IMR-90 (cell line): ENCODE data around the gene TIPARP. TPM values are rescaled to one million over a fixed set of nuclear protein-coding genes. Genes with fewer than 3 reads are reported as not detected.

ENCODE experiments used
- ATAC-seq: fragments of 200-7000 bp; cut with Tn5 transposase; 2 replicates; pipeline ENCODE4 v1.9.1; 2020; ENCODE audit warnings: low read depth, mild to moderate bottlenecking, moderate library complexity
- BruUV-seq: library from RNA; stranded (reverse); fragments of 400-500 nt; replicated peaks from 2 replicates; lab custom pipeline; 2021; lab: Mats Ljungman, UMichigan
- CTCF ChIA-PET: fragments of 300-600 bp; formaldehyde crosslinking; extraction: SDS; loops from one replicate; lab custom pipeline; 2021; ENCODE audit warnings: antibody characterized with exemption; lab: Yijun Ruan, JAX
- POLR2A ChIA-PET: fragments of 300-600 bp; sonication (Branson Sonifier 250); formaldehyde crosslinking; loops from one replicate; lab custom pipeline; 2022; ENCODE audit warnings: antibody characterized with exemption; ENCODE audit not compliant: unreplicated experiment; lab: Charles Lee
- DNase-seq: peaks from one replicate; pipeline ENCODE4 v3.0.0; 2013
- H2AFZ ChIP-seq: replicated peaks from 2 replicates; pipeline ENCODE3; 2013; ENCODE audit warnings: low read length, mild to moderate bottlenecking; ENCODE audit not compliant: poor library complexity
- H2AK5ac ChIP-seq: 2 replicates; pipeline ENCODE4 v1.6.1; 2013; ENCODE audit warnings: low read depth, low read length, inconsistent platforms
- H2AK9ac ChIP-seq: replicated peaks from 2 replicates; pipeline ENCODE3; 2013; ENCODE audit warnings: mild to moderate bottlenecking, low read depth, low read length, moderate library complexity; ENCODE audit not compliant: poor library complexity
- H2BK120ac ChIP-seq: 2 replicates; pipeline ENCODE4 v1.6.1; 2013; ENCODE audit warnings: low read depth, low read length, inconsistent platforms
- H2BK15ac ChIP-seq: 3 replicates; pipeline ENCODE4 v1.6.1; 2013; ENCODE audit warnings: low read depth, low read length, inconsistent platforms
- H2BK20ac ChIP-seq: 2 replicates; pipeline ENCODE4 v1.6.1; 2013; ENCODE audit warnings: low read depth, mild to moderate bottlenecking, inconsistent platforms, low read length, moderate library complexity
- H2BK5ac ChIP-seq: 2 replicates; pipeline ENCODE4 v1.6.1; 2013; ENCODE audit warnings: mild to moderate bottlenecking, low read depth, low read length, inconsistent platforms; ENCODE audit not compliant: poor library complexity, severe bottlenecking
- H3K14ac ChIP-seq: replicated peaks from 2 replicates; pipeline ENCODE4 v1.6.1; 2013; ENCODE audit warnings: low read depth, low read length, inconsistent platforms
- H3K18ac ChIP-seq: 2 replicates; pipeline ENCODE4 v1.6.1; 2013; ENCODE audit warnings: low read depth, low read length, control low read depth
- H3K23ac ChIP-seq: 2 replicates; pipeline ENCODE4 v1.6.1; 2013; ENCODE audit warnings: low read depth, low read length, inconsistent platforms
- H3K27ac ChIP-seq: 2 replicates; pipeline ENCODE4 v1.5.1; 2013; ENCODE audit warnings: mild to moderate bottlenecking, control low read depth, low read length; ENCODE audit not compliant: insufficient read depth
- H3K27me3 ChIP-seq: 2 replicates; pipeline ENCODE4 v1.6.1; 2013; ENCODE audit warnings: low read length; ENCODE audit not compliant: control insufficient read depth, insufficient read depth
- H3K36me3 ChIP-seq: 2 replicates; pipeline ENCODE4 v1.6.1; 2013; ENCODE audit warnings: low read length, mixed read lengths; ENCODE audit not compliant: control insufficient read depth, insufficient read depth
- H3K4ac ChIP-seq: 2 replicates; pipeline ENCODE4 v1.6.1; 2013; ENCODE audit warnings: low read depth, low read length, inconsistent platforms
- H3K4me1 ChIP-seq: 2 replicates; pipeline ENCODE4 v1.6.1; 2013; ENCODE audit warnings: low read length, mixed read lengths; ENCODE audit not compliant: control insufficient read depth, insufficient read depth
- H3K4me2 ChIP-seq: 2 replicates; pipeline ENCODE4 v1.6.1; 2013; ENCODE audit warnings: low read depth, mild to moderate bottlenecking, control low read depth, low read length, moderate library complexity
- H3K4me3 ChIP-seq: 2 replicates; pipeline ENCODE4 v1.5.1; 2013; ENCODE audit warnings: low read depth, mild to moderate bottlenecking, control low read depth, low read length, moderate library complexity; ENCODE audit not compliant: insufficient read depth
- H3K56ac ChIP-seq: 2 replicates; pipeline ENCODE4 v1.6.1; 2013; ENCODE audit warnings: low read length, inconsistent platforms; ENCODE audit not compliant: insufficient read depth; ENCODE audit errors: extremely low read depth
- H3K79me1 ChIP-seq, 2 experiments: 2 replicates each; pipeline ENCODE4 v1.6.1; 2013; ENCODE audit warnings: low read length in 2 of 2, inconsistent platforms in 1 of 2, low read depth in 1 of 2
- H3K9ac ChIP-seq: 2 replicates; pipeline ENCODE4 v1.6.1; 2013; ENCODE audit warnings: low read depth, low read length, control low read depth
- H3K9me1 ChIP-seq: 2 replicates; pipeline ENCODE4 v1.6.1; 2013; ENCODE audit warnings: low read length, inconsistent platforms; ENCODE audit not compliant: insufficient read depth
- H3K9me3 ChIP-seq: 2 replicates; pipeline ENCODE4 v1.6.1; 2013; ENCODE audit warnings: low read length; ENCODE audit not compliant: control insufficient read depth, insufficient read depth
- H4K20me1 ChIP-seq: 2 replicates; pipeline ENCODE4 v1.6.1; 2013; ENCODE audit warnings: low read length, inconsistent platforms; ENCODE audit not compliant: insufficient read depth
- H4K5ac ChIP-seq: 2 replicates; pipeline ENCODE4 v1.6.1; 2013; ENCODE audit warnings: mild to moderate bottlenecking, low read depth, low read length, control low read depth
- H4K8ac ChIP-seq, 2 experiments: 2 replicates each; pipeline ENCODE4 v1.6.1; 2013; ENCODE audit warnings: low read depth in 2 of 2, low read length in 2 of 2, control low read depth in 1 of 2, inconsistent platforms in 1 of 2
- H4K91ac ChIP-seq: 2 replicates; pipeline ENCODE4 v1.6.1; 2013; ENCODE audit warnings: low read depth, low read length, inconsistent platforms; ENCODE audit not compliant: insufficient read depth
- ELK1 ChIP-seq: fragments of 150-350 bp; IDR thresholded peaks from 2 replicates; pipeline ENCODE4 v1.6.1; 2016; ENCODE audit warnings: low read depth, mild to moderate bottlenecking, low read length, moderate library complexity, borderline replicate concordance
- RCOR1 ChIP-seq: IDR thresholded peaks from 2 replicates; pipeline ENCODE4 v1.6.1; 2012; ENCODE audit warnings: mild to moderate bottlenecking, low read length, improper control_type of control experiment; ENCODE audit not compliant: insufficient replicate concordance
- SMC3 ChIP-seq: fragments of 150-350 bp; IDR thresholded peaks from 2 replicates; pipeline ENCODE4 v1.6.1; 2016; ENCODE audit warnings: low read depth, mild to moderate bottlenecking, antibody characterized with exemption, low read length, moderate library complexity
- WGBS, 2 experiments: methylation state at CpG; one replicate each; pipeline versions ENCODE4 v1.1.5 to v1.1.7; 2013; ENCODE audit warnings: missing lambda C conversion rate in 2 of 2; ENCODE audit not compliant: insufficient read length in 1 of 2; ENCODE audit errors: extremely low coverage in 2 of 2; 5-methylcytosine and 5-hydroxymethylcytosine counted together
- dilution Hi-C: fragments of 300-500 bp; cut with HindIII; formaldehyde crosslinking; loops from one replicate; pipeline ENCODE4 v1.14.3; 2018; ENCODE audit warnings: low sequenced_read_pairs; ENCODE audit not compliant: unreplicated experiment
- in situ Hi-C: fragments of 300-500 bp; cut with MboI; formaldehyde crosslinking; loops from 3 replicates; pipeline ENCODE4 v1.14.3; 2019; ENCODE audit warnings: low sequenced_read_pairs, inconsistent platforms, mixed read lengths
- intact Hi-C: fragments of 100-400 bp; cut with micrococcal nuclease; formaldehyde crosslinking; loops from 2 replicates; pipeline ENCODE4 v1.10.0; 2022
- polyA plus RNA-seq, 3 experiments: library from polyadenylated mRNA; depleted of rRNA; stranded (reverse); fragments of >200 nt; gene quantifications; 2 replicates each; pipeline ENCODE4 v1.2.3, GENCODE V29; 2012; ENCODE audit warnings: low replicate concordance in 1 of 3
- total RNA-seq: library from RNA; depleted of rRNA; stranded (reverse); fragments of >200 nt; gene quantifications from 2 replicates; pipeline ENCODE4 v1.2.3, GENCODE V29; 2012

Gene TIPARP
- total and polyA plus RNA-seq, 2 of the 4 experiments (the other 2 are of a cell fraction), result 12.6 to 70.8 TPM

DNA sequence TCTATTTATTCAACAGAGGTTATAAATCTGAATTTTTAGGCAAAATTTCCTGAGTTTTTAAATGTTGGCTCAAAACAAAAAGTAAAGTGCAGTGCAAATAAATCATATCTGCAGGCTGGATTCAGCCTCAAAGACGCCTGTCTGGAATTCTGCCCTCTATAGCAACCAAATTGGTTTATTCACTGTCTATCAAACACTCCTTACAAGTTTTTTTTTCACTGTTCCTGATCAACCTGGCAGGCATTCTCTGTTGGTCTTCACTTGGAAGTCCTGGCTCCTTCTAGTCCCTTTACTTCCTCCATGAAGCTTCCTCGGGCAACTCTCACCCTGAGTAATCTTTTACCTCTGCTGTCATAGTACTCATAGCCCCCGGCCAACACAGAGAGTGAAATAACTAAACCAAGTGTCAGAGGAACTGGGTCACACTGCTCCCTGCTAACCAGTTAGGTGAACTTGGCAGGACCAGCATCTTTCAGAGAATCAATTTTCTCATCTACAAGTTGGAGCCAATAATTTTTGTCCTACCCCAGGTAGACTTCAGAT is 36.8 kb upstream of the TIPARP start:
- H3K4me2 ChIP-seq, result no peak overlapping the region
- H3K23ac ChIP-seq, result no peak overlapping the region
- no peak overlapping the region for H2AK5ac ChIP-seq
- no peak overlapping the region for H3K4me3 ChIP-seq
- no peak overlapping the region for H4K5ac ChIP-seq
- WGBS, 2 experiments, result 40% methylated on average over 2 of the region's 3 CpGs; no CpG with 5 or more reads in 1 of the 2 experiments
- DNase-seq, result no peak
- no peak overlapping the region for H3K14ac ChIP-seq
- no peak overlapping the region for H3K4ac ChIP-seq
- H3K27me3 ChIP-seq, result peaks cover 2% of the 10 kb centered on the region; the same call in 1 of the 2 replicates
- no peak overlapping the region for H3K18ac ChIP-seq
- H2AK9ac ChIP-seq, result no peak overlapping the region
- intact Hi-C loops, result no loop called here
- ATAC-seq, result no peak
- H3K9me1 ChIP-seq, result no peaks in the 10 kb centered on the region
- dilution Hi-C loops, result no loop called here
- H3K79me1 ChIP-seq, result no peaks in the 10 kb centered on the region
- H3K4me1 ChIP-seq, result no peaks in the 10 kb centered on the region
- no peak overlapping the region for H4K91ac ChIP-seq
- ChIA-PET POLR2A (no interaction called here), CTCF (no interaction called here)
- no peak overlapping the region for H3K9ac ChIP-seq
- H4K8ac ChIP-seq, result no peak overlapping the region
- TF ChIP-seq SMC3 (no peak), ELK1 (no peak), RCOR1 (no peak)
- no peak overlapping the region for H2AFZ ChIP-seq
- H2BK15ac ChIP-seq, result no peak overlapping the region
- BruUV-seq, result no TSS peak
- H3K27ac ChIP-seq, result no peak overlapping the region
- H4K20me1 ChIP-seq, result no peaks in the 10 kb centered on the region
- H3K56ac ChIP-seq, result no peak overlapping the region
- no peaks in the 10 kb centered on the region for H3K9me3 ChIP-seq
- no peak overlapping the region for H2BK5ac ChIP-seq
- H3K36me3 ChIP-seq, result no peaks in the 10 kb centered on the region
- H2BK120ac ChIP-seq, result no peak overlapping the region
- in situ Hi-C loops, result no loop called here
- H2BK20ac ChIP-seq, result no peak overlapping the region
